ENCODE measurements around the gene METRNL. TPM values are rescaled to one million over a fixed set of nuclear protein-coding genes. Genes with fewer than 3 reads are reported as not detected.
A peak's percentile ranks its signal among the peaks of the same experiment; 100 is the strongest.
"Not testable (repeated sequence)": the region's sequence is repeated elsewhere in the genome, so short reads cannot be mapped to it uniquely, and the experiment has no call there.

Gene METRNL, protein sequence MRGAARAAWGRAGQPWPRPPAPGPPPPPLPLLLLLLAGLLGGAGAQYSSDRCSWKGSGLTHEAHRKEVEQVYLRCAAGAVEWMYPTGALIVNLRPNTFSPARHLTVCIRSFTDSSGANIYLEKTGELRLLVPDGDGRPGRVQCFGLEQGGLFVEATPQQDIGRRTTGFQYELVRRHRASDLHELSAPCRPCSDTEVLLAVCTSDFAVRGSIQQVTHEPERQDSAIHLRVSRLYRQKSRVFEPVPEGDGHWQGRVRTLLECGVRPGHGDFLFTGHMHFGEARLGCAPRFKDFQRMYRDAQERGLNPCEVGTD
- 10 to 100 TPM; 25.0 to 44.4 (median 35.8) TPM for total RNA-seq

GRCh38 chr17:83079352-83079747 is at the start of gene METRNL:
Gene METRNL, plus strand, starts transcription at chr17:83079609. Its CDS starts 207 bp downstream, at chr17:83079816.
- no peaks in the 10 kb centered on the region for H3K27me3 ChIP-seq
- intact Hi-C loops (cut with DNase I; ENCODE audit: low total_unique reads), result no loop called here
- TF ChIP-seq, protein P1, sequence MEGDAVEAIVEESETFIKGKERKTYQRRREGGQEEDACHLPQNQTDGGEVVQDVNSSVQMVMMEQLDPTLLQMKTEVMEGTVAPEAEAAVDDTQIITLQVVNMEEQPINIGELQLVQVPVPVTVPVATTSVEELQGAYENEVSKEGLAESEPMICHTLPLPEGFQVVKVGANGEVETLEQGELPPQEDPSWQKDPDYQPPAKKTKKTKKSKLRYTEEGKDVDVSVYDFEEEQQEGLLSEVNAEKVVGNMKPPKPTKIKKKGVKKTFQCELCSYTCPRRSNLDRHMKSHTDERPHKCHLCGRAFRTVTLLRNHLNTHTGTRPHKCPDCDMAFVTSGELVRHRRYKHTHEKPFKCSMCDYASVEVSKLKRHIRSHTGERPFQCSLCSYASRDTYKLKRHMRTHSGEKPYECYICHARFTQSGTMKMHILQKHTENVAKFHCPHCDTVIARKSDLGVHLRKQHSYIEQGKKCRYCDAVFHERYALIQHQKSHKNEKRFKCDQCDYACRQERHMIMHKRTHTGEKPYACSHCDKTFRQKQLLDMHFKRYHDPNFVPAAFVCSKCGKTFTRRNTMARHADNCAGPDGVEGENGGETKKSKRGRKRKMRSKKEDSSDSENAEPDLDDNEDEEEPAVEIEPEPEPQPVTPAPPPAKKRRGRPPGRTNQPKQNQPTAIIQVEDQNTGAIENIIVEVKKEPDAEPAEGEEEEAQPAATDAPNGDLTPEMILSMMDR (IDR thresholded peaks at IDR 0.05), result peak in 1 of 4 experiments; percentile 17
- TF ChIP-seq POLR2A (IDR thresholded peaks at IDR 0.05), result peak; percentile 71 to 88
- H3K4me3 ChIP-seq, result peak within 1 kb of the TSS; percentile 43 to 74
- H3K27ac ChIP-seq, result peak within 1 kb of the TSS; percentile 70 to 80
- peaks cover 3 to 10% of the 10 kb centered on the region in 2 donors for H3K4me1 ChIP-seq
- no peaks in the 10 kb centered on the region for H3K9me3 ChIP-seq
- no peaks in the 10 kb centered on the region for H3K36me3 ChIP-seq
- peak; percentile 75 to 79 for DNase-seq

DNA sequence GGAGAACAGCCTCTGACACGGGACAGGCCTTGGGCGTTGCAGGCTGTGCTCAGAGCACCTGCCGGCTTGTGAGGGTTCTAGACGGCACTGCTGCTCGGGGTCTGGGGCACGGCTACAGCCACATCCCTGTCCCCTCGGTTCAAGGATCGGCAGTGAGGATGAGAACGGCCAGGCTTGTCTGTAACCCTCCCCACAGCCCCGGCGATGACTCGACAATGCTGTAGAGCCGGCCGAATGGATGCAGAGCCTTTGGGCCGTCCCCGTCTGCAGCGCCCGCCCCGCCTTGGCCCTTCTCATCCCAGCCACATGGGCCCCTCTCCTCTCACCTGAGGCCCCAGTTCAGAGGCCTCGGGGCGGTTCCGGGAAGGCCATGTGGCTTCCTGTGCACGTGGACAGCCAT is 49.0 kb upstream of the METRNL start:
- Histone ChIP-seq H3K9me3 (no peaks in the 10 kb centered on the region), H3K4me3 (no peak overlapping the region), H3K27ac (no peak overlapping the region), H3K36me3 (no peaks in the 10 kb centered on the region), H3K27me3 (no peaks in the 10 kb centered on the region), H3K4me1 (no peaks in the 10 kb centered on the region)
- peak in 1 of 2 donors; percentile 6 for DNase-seq
- intact Hi-C loops (cut with DNase I; ENCODE audit: low total_unique reads), result no loop called here
- TF ChIP-seq, protein P1 (IDR thresholded peaks at IDR 0.05), result no peak
- TF ChIP-seq POLR2A (IDR thresholded peaks at IDR 0.05), result no peak

- no peaks in the 10 kb centered on the region for H3K36me3 ChIP-seq
- H3K27ac ChIP-seq, result no peak overlapping the region
- H3K4me1 ChIP-seq, result no peaks in the 10 kb centered on the region
- no peaks in the 10 kb centered on the region for H3K27me3 ChIP-seq
- H3K4me3 ChIP-seq, result no peak overlapping the region
- intact Hi-C loops (cut with DNase I; ENCODE audit: low total_unique reads), result no loop called here
- no peak for TF ChIP-seq POLR2A (IDR thresholded peaks at IDR 0.05)
- DNase-seq, result peak in 1 of 2 donors; percentile 5
- H3K9me3 ChIP-seq, result no peaks in the 10 kb centered on the region
These were observed 48.0 kb upstream of the METRNL start for GRCh38 chr17:83031321-83031945.

GRCh38 chr17:83031946-83032451 is 47.4 kb upstream of the METRNL start:
- H3K27me3 ChIP-seq; H3K27ac ChIP-seq; H3K4me1 ChIP-seq; H3K9me3 ChIP-seq; intact Hi-C loops (cut with DNase I; ENCODE audit: low total_unique reads); H3K36me3 ChIP-seq; H3K4me3 ChIP-seq: not testable (repeated sequence)
- peak in 1 of 2 donors; percentile 9 for DNase-seq

DNA sequence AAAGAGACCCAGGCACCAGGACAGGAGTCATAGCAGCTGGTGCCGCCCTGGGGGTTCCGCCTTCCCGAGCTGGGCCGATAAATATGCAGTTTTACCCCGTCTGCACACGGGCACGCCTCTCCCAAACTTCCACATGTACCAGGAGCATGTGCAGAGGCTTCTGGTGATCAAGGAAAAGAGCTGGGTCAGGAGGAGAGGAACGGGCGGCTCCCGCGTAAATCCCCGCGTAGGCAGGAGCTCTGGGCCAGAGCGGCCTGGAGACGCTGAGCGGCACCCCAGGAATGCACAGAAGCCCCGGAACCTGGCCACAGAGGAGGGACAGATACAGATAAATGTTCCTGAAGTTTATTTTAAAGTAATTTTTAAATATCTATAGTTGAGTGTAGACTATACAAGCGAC is 46.6 kb upstream of the METRNL start:
- intact Hi-C loops (cut with DNase I; ENCODE audit: low total_unique reads), result no loop called here
- Histone ChIP-seq H3K36me3 (no peaks in the 10 kb centered on the region), H3K4me1 (no peaks in the 10 kb centered on the region), H3K27ac (no peak overlapping the region), H3K27me3 (no peaks in the 10 kb centered on the region), H3K4me3 (no peak overlapping the region), H3K9me3 (no peaks in the 10 kb centered on the region)
- TF ChIP-seq, protein P1 (IDR thresholded peaks at IDR 0.05), result no peak
- no peak for TF ChIP-seq POLR2A (IDR thresholded peaks at IDR 0.05)
- DNase-seq, result peak in 1 of 2 donors; percentile 1

DNA sequence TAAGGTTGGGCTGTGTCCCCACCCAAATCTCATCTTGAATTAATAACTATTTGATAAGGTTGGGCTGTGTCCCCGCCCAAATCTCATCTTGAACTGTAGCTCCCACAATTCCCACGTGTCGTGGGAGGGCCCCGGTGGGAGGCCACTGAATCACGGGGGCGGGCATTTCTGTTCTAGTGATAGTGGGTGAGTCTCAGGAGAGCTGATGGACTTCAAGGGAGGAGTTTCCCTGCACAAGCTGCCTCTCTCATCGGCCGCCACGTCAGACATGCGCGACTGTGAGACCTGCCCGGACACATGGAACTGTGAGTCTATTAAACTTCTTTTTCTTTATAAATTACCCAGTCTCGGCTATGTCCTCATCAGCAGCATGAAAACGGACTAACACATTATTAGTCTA is 44.9 kb upstream of the METRNL start:
- no peaks in the 10 kb centered on the region for H3K9me3 ChIP-seq
- no peak overlapping the region for H3K4me3 ChIP-seq
- DNase-seq, result no peak
- no peaks in the 10 kb centered on the region for H3K4me1 ChIP-seq
- TF ChIP-seq, protein P1 (IDR thresholded peaks at IDR 0.05), result no peak
- no peak for TF ChIP-seq POLR2A (IDR thresholded peaks at IDR 0.05)
- H3K27ac ChIP-seq, result no peak overlapping the region
- intact Hi-C loops (cut with DNase I; ENCODE audit: low total_unique reads), result no loop called here
- no peaks in the 10 kb centered on the region for H3K27me3 ChIP-seq
- H3K36me3 ChIP-seq, result no peaks in the 10 kb centered on the region

All from uterus (tissue), 4 donors.